ENCODE measurements around the gene PSG4. TPM values are rescaled to one million over a fixed set of nuclear protein-coding genes. Genes with fewer than 3 reads are reported as not detected.
"Not testable (repeated sequence)": the region's sequence is repeated elsewhere in the genome, so short reads cannot be mapped to it uniquely, and the experiment has no call there.

The PSG4 gene
- total RNA-seq: not detected

DNA sequence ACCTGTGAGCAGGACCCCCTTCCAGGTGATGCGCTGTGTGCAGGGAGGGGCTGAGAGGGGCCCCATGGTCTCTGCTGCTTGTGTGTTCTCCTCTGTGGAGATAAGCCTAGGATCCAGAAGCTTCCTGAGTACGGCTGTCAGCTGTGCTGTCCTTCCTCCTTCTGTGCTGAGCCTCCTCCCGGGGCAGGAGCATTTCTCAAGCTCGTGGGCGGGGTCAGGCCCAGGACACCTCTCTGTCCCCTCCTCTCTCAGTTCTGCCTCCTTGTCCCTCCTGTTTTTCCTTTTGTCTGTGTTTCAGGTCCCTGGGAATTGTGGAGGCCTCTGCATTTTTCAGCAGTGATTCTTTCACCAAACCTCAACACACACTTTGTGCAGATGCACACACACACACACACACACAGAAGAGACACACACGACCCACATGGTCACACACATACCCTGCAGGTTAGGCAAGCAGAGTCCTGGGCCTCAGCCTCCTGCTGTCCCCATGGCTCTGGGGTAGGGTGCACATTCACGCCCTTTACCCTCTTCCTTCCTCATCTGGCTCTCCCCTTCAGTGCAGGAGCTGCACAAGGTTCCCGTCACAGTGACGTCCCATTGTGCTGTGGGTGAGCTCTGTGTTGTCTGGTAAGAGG is at the start of gene PSG4:
Gene PSG4 (minus strand): TSS at position 168 of the 635 bp plus-strand sequence. CDS start 102 bp downstream, at position 66.
- not testable (repeated sequence) for DNase-seq

DNA sequence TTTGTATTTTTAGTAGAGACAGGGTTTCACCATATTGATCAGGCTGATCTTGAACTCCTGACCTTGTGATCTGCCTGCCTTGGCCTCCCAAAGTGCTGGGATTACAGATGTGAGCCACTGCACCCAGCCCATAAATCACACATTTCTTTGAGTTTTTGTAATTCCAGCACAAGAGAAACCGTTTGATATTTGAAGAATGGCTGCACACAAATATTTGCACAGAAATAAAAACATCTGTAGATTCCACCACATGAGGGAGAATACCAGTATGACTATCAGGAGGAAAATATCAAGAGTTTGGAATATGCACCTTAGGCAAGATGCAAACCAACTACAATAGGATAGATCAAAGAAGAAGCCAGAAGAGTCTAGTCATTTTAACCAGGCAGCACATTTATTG is 46.0 kb upstream of the PSG4 start:
- DNase-seq: not testable (repeated sequence)

DNA sequence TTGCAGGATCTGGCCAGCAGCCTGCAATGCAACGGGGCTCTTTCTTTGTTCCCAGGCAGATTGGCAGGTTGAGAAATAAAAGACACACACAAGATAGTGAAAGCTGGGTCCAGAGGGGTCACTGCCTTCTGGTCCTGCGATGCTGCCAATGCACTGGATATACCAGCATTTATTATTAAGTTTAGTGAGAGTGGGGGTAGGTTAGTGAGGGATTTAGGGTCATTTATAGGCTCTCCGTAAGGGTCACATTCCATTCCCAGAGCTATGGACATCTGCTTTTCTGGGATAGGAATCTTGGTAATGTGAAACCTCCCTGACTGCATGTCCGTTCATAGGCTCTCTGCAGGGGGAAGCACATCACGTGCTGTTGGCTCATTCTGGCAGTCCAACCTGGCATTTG is 44.9 kb upstream of the PSG4 start:
- not testable (repeated sequence) for DNase-seq

DNA sequence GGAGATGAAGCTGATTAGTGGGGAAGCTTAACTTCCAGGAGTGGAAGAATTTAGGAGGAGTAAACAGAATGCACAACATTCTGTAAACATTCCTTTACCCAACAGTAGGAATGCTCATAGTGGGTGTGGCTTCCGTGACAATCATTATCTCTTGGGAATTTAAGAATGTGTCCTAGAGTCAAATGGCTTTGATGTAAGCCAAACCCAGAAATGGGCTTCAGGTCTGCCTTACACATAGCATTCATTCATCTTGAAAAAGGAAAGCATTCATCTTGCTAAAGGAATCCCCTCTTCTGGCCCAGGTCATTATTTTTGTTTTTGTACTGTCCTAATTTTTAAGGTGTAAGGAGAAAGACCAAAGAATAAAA is 43.2 kb upstream of the PSG4 start:
- not testable (repeated sequence) for DNase-seq

DNA sequence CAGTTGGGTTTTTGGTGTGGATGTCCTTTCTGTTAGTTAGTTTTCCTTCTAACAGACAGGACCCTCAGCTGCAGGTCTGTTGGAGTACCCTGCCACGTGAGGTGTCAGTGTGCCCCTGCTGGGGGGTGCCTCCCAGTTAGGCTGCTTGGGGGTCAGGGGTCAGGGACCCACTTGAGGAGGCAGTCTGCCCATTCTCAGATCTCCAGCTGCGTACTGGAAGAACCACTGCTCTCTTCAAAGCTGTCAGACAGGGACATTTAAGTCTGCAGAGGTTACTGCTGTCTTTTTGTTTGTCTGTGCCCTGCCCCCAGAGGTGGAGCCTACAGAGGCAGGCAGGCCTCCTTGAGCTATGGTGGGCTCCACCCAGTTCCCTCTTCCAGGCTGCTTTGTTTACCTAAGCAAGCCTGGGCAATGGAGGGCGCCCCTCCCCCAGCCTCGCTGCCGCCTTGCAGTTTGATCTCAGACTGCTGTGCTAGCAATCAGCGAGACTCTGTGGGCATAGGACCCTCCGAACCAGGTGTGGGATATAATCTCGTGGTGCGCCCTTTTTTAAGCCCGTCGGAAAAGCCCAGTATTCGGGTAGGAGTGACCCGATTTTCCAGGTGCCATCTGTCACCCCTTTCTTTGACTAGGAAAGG is 41.9 kb upstream of the PSG4 start:
- not testable (repeated sequence) for DNase-seq

DNA sequence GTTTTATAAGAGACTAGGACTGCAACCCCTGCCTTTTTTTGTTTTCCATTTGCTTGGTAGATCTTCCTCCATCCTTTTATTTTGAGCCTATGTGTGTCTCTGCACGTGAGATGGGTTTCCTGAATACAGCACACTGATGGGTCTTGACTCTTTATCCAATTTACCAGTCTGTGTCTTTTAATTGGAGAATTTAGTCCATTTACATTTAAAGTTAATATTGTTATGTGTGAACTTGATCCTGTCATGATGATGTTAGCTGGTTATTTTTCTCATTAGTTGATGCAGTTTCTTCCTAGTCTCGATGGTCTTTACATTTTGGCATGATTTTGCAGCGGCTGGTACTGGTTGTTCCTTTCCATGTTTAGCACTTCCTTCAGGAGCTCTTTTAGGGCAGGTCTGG is 40.4 kb upstream of the PSG4 start:
- DNase-seq: not testable (repeated sequence)

DNA sequence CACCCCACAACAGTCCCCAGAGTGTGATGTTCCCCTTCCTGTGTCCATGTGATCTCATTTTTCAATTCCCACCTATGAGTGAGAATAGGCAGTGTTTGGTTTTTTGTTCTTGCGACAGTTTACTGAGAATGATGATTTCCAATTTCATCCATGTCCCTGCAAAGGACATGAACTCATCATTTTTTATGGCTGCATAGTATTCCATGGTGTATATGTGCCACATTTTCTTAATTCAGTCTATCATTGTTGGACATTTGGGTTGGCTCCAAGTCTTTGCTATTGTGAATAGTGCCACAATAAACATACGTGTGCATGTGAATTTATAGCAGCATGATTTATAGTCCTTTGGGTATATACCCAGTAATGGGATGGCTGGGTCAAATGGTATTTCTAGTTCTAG is 36.8 kb upstream of the PSG4 start:
- DNase-seq: not testable (repeated sequence)

DNA sequence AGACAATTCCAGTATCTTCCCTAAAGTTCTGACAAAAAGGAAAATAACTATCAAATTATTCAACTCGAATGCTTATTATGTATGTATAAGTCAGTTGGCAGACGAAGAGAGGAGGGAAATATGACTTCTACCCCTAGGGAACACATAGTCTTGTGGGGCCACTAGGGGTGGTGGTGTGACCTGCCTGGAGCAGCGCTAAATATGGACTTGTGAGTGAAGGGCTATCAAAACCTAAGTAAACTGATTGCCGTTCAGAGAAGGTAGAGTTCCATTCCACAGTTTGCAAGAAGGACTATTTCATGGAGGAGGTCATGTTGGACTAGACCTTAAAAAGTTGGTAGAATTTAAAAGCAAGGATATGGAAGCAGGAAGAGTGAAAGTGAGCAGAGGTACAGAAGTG is 32.8 kb upstream of the PSG4 start:
- not testable (repeated sequence) for DNase-seq

DNA sequence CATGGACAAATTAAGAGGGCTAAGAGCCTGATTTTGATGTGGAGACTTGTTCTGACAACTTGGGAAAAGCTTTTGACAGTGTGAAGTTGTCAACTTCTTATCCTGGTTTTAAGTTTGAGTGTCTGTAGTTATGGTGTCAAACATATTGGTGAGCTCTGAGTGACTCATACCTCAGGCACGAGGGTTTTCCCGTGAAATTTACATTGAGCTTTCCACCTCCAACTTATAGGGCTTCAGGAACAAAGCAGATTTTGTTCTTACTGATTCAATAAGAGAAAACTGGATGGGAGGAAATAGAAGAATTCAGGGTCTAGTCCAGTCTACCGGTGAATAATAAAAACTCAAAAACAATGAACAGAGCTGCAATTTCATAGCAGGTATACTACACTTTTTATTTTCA is 30.2 kb upstream of the PSG4 start:
- not testable (repeated sequence) for DNase-seq

DNA sequence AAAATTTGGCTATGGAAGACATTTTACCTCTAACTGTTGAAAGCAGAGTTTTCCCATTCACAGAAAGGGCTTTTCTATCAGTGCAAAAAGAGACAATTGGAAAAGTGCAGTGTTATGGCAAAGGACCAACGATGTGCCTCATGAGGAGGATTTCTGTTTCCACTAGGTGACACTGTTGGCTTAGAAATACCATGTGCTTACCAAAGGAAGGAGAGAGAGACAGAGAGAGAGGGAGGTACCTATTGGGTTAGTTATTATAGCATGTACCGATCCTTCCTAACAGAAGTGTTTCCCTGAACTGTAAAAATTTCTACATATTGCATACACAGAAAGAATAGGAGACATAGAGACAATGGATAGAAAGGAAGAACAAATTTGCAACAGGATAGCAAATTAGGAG is 23.9 kb upstream of the PSG4 start:
- DNase-seq: no peak

DNA sequence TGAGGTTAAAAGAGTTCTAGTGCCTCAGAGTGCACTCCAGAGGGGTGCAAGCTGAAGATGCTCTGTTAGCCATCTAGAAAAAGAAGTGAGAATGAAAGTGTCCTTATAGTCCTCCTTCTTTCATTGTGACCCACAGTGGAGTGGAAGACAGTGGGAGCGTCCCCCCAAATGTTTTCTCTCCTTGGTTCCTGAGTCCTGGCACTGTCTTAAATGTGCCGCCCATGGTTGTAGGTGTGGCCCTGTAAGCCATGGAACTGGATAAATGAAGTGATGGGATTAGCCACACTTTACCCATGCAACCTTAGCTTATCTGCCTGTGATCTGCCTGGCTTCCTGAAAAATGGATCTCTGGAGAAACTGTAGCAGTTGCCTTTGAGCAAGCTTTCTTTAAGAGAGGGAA is 23.3 kb upstream of the PSG4 start:
- DNase-seq: not testable (repeated sequence)

DNA sequence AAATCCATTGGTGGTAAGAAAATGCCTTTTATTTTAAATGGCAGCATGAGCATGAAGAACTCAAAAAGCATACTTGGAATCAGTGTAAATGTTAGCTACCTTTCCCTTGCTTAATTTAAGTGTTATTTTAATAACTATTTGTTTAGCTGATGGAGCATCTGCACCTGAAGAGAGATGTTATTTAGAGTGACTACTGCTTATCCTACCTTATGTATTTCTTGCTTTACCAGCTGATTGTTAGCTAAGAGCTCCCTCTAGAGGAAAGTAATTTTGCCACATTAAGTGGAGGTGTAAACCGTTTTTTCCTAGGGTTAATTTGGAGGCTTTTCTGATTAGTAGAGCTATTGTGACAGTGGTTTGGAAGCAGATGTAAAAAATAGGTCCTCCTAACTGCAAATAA is 21.5 kb upstream of the PSG4 start:
- not testable (repeated sequence) for DNase-seq

DNA sequence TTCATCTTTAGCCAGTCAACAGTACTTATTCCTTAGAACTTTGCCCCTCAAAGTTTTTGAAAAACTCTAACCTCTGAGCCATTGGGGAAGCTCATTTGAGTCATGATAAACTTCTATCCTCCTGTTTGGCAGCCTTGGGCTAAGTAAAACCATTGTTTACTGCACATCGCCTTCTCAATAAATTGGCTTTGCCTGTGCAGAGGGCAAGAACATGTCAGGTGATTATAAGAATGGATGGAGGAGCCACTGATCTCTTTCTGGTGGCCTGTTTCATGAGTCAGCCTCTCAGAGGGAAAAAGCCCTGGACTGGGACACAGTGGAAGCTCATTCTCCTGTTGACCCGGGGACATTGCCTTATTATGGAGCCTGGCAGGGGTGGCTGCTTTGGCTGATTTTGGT is 19.4 kb upstream of the PSG4 start:
- DNase-seq: no peak

DNA sequence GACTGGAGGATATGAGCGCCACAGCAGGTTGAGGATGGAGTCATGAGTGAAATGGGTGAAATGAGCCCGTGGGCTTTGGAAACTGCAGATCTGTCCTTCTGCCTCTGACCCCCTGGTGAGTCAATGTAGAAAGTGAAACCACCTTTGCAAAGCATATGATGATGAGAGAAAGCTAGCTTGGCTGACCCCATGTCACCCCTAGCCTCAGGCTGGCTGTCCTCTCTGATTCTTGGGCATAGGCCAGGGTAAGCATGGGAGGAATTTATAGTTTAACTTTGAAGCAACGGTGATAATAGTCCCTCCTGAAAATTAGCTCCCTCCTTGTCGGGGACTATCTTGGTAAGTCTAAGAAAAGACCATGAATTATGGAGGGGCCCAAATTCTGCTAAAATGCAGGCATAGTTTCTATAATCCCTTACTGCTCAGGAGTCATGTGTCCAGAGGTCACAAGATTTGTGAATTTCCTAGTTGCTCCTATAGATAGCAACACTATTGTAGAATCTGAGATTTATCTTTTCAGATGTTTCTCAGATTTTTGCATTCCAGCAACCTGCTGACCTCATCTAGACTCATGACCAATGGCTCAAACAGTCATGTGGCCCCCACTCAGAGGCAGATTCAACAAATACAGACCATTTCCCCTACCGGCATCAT is 18.9 kb upstream of the PSG4 start:
- not testable (repeated sequence) for DNase-seq

DNA sequence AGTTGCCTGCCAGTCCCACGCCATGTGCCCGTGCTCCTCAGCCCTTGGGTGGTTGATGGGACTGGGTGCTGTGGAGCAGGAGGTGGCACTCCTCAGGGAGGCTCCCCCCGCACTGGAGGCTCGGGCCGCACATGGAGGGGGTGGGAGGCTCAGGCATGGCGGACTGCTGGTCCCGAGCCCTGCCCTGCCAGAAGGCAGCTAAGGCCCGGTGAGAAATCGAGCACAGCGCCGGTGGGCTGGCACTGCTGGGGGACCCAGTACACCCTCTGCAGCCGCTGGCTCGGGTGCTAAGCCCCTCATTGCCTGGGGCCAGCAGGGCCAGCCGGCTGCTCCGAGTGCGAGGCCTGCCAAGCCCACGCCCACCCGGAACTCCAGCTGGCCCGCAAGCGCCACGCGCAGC is 16.5 kb upstream of the PSG4 start:
- DNase-seq: not testable (repeated sequence)

DNA sequence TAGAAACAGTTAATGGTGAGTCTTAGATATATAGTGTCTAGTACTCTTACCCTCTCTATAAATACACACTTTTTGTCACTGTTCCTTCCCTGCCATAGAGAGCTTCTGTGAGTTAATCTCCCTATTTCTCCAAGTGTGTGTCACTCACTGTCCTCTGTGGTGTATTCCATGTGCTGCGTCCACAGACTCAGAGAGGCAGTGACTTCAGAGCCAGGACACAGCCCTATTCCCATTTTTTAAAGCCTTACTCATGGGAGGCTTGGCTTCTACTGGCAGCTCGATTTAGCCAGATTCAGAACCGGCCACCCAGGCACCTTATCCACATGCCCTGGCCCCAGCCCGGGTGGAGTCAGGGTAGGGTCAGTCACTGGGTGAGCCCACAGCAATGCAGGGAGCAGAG is 13.7 kb upstream of the PSG4 start:
- not testable (repeated sequence) for DNase-seq

DNA sequence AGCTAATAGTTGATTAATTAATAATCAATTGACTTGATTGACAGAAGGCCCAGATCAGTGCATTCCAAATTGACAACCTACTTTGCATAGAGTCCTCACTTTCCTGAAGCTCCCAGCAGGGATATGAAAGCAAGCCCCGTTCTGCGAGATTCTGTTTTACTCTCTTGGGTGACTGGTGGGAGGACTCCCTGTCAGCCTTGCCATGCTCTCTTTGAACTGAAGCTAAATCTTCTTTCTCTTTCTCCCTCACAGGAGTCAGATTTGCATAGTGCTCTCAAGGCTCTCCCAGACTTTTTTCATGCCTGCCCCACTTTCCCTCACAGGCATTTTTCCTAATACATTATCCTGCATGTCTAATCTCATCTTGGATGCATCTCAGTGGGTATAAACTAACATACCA is 10.4 kb upstream of the PSG4 start:
- DNase-seq: not testable (repeated sequence)

DNA sequence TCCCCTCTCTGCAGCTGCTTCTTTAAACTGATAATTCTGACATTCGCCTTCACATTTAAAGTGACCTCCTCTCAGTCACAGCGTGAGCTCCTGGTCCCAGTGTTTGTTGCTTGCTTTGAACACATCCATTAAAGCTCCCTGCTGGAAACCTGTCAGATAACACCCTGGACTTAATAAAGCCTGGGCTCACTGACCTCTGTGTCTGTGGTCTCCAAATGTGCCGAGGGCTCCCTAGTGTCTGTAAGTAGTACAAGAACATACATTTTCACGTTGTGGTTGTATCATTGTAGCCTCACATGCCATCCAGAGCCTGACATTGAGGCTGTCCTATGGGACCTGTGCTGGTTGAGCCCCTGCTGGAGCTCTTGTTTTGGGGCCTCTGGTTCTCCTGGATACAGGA is 2.6 kb upstream of the PSG4 start:
- DNase-seq: no peak

DNA sequence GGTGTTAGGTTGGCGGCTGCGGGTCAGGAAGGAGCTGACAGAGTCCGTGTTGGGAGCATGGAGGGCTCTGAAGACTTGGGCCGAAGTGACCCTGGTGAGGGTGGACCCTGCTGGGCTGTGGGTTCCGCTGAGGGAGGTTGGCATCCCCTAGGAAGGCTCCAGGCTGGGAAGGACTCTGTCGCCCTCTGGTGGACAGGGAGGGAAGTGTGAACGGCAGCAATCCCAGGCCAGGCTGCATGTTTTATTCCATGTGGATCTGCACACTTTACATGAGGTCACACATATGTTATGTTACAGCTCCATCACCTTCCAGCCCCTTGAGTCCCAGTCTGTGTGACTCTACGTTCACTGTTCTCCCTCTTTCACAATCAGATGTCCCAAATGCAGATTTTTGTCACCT is 1.7 kb upstream of the PSG4 start:
- peak; percentile 2 for DNase-seq

DNA sequence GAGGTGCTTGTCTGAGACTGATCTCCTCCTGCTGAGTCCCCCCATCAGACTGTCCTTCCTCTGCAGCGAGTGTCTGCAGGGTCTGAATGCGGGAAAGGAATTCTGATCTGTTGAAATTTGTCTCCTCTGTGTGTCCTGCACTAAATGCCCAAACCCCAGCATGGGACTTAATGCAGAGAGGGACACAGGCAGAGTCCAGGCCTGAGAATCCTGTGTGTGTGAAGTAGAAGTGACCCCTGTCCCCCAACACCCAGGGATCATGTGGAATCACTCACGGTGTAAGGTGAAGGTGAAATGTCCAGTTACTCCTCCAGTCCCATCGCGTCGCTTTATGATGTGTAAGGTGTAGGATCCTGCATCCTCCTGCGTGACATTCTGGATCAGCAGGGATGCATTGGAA is 1.8 kb downstream of the PSG4 start:
- not testable (repeated sequence) for DNase-seq

DNA sequence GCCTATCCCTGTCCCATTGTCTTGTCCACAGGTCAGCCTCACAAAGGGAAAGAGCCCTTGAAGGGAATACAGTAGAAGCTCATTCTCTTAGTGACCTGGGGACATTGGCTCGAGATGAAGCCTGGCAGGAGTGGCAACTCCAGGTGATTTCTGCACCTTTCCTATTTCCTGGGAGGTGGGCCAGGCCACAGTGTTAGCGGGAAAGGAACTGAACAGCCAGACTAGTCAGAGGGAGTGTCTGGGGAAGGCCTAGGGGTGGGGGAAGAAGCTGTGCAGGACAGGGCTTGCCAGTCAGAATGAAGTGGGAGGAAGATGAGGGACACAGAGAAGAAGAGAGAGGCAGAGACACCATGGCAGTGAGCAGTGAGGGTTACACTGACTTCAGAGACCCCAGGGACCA is 3.5 kb downstream of the PSG4 start:
- not testable (repeated sequence) for DNase-seq

DNA sequence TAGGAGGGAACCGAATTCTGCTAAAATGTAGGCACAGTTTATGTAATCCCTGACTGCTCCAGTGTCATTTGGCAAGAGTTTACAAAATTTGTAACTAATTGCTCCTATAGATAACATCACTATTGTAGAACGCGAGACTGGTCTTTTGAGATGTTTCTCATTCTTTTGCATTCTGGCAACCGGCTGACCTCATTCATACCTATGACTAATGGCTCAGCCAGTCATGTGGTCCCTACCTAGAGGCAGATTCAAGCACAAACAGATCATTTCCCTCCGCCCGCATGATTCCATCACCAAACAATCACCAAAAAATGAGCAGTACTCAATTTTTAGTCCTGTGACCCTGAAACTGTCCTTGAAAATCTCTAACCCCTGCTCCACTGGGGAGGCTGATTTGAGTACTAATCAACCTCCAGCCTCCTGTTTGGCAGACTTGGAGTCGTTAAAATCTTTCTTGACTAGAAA is 4.1 kb downstream of the PSG4 start:
- not testable (repeated sequence) for DNase-seq

DNA sequence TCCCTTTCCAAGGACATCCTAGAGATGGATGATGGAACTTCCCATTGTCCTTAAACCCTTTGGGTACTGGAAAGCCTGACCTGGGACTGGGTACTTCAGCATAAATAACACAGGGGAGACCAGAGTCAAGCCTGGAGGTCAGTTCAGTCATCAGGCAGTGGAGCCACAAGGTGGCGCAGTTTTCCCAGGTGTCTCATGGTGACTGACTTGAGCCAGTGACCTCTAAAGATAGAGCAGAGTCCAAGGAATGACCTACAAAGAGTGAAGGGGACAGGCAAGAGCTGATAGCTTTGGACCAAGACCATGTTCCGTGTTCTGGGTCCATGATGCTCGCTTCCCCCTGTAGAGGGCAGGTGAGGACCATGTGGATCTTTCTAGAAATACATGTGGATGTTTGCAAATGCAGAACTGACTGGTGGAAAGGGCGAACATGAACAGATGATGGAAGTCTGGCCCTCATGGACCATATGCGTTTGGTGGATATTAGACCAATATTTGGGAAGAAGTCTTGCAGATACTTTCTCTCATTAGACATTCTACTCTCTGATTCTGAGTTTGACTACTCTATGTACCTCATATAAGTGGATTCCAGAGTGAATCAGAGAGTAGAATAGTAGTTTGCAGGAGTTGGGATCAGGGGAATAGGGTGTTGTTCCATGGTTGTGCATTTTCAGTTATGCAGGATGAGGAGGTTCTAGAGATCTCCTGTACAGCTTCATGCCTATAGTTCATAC is 6.6 kb downstream of the PSG4 start:
- DNase-seq: not testable (repeated sequence)
